Measurements from ENCODE around the gene EVA1A. TPM values are rescaled to one million over a fixed set of nuclear protein-coding genes. Genes with fewer than 3 reads are reported as not detected.

The EVA1A gene
- total and polyA plus RNA-seq, 2 experiments from 2014 or later = 126 to 145 TPM

DNA sequence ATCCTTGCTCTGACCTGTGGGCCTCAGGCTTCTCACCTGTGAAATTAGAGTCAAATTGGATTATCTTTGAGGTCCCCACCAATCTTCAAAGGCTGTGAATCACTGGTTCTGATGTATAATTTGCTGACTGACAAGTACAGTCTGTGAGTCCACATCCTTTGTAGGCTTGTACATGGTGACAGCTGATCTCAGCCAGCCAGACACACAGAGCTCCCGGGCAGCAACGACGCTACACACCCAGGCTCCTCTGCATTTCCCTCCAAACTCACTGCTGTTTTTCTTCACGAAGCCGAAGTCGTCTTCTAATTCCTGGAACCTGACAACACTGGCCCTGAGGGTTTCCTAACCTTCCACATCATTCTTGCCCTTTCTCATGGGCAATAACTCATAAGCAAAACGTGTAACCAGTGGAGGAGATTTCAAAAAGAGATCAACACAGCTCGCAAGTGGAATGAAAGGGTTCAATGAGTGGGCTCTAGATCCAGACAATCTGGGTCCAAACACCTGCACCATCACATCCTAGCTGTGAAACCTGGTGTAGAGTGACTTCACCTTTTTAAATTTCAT is 37.9 kb upstream of the EVA1A start:
- no peak for TF ChIP-seq EZH2 (IDR thresholded peaks at IDR 0.05; ENCODE audit: insufficient read depth, poor library complexity, severe bottlenecking)
- no peak overlapping the region for H3K4me2 ChIP-seq (ENCODE audit: unreplicated experiment)
- no peak overlapping the region for H3K9ac ChIP-seq
- no peak for DNase-seq
- peaks cover 56% of the 10 kb centered on the region for H3F3A ChIP-seq (ENCODE audit: insufficient read depth)
- no peaks in the 10 kb centered on the region for H3K79me2 ChIP-seq (ENCODE audit: insufficient read depth)
- H3K27me3 ChIP-seq (replicated peaks; ENCODE audit: insufficient read depth) = no peaks in the 10 kb centered on the region
- no peaks in the 10 kb centered on the region for H3K9me3 ChIP-seq (ENCODE audit: low read depth)
- no peaks in the 10 kb centered on the region for H3K9me2 ChIP-seq (ENCODE audit: insufficient read depth)
- H3K36me3 ChIP-seq (ENCODE audit: low read depth) = no peaks in the 10 kb centered on the region
- in situ Hi-C loops (cut with MboI) = no loop called here
- WGBS, 2 experiments (ENCODE audit: low coverage in 1 of 2, low lambda C conversion rate in 2 of 2, missing lambda C conversion rate in 2 of 2) = 94 to 97% methylated on average over 8 of the region's 8 CpGs
- no peak overlapping the region for H3K27ac ChIP-seq
- H4K20me1 ChIP-seq (ENCODE audit: insufficient read depth) = no peaks in the 10 kb centered on the region
- H3K4me1 ChIP-seq (ENCODE audit: insufficient read depth) = peaks cover 58% of the 10 kb centered on the region
- no peak overlapping the region for H2AFZ ChIP-seq
- no peak overlapping the region for H3K4me3 ChIP-seq

GRCh38 chr2:75597949-75598348 is 37.2 kb upstream of the EVA1A start:
- Histone ChIP-seq H3K4me1 (ENCODE audit: insufficient read depth) (peaks cover 54% of the 10 kb centered on the region), H3K9me3 (ENCODE audit: low read depth) (no peaks in the 10 kb centered on the region), H3K9ac (no peak overlapping the region), H2AFZ (no peak overlapping the region), H3K9me2 (ENCODE audit: insufficient read depth) (no peaks in the 10 kb centered on the region), H4K20me1 (ENCODE audit: insufficient read depth) (no peaks in the 10 kb centered on the region), H3K27me3 (replicated peaks; ENCODE audit: insufficient read depth) (no peaks in the 10 kb centered on the region), H3K27ac (no peak overlapping the region), H3K4me3 (no peak overlapping the region), H3K36me3 (ENCODE audit: low read depth) (no peaks in the 10 kb centered on the region), H3F3A (ENCODE audit: insufficient read depth) (peaks cover 56% of the 10 kb centered on the region), H3K79me2 (ENCODE audit: insufficient read depth) (no peaks in the 10 kb centered on the region), H3K4me2 (ENCODE audit: unreplicated experiment) (no peak overlapping the region)
- DNase-seq = no peak
- in situ Hi-C loops (cut with MboI) = no loop called here
- whole genome bisulfite sequencing, 2 experiments (ENCODE audit: low coverage in 1 of 2, low lambda C conversion rate in 2 of 2, missing lambda C conversion rate in 2 of 2) = 94% methylated on average over 19 to 20 of the region's 20 CpGs
- TF ChIP-seq EZH2 (IDR thresholded peaks at IDR 0.05; ENCODE audit: insufficient read depth, poor library complexity, severe bottlenecking) (no peak), EZH2phosphoT487 (IDR thresholded peaks at IDR 0.05; ENCODE audit: insufficient read depth, low read depth) (no peak)

DNA sequence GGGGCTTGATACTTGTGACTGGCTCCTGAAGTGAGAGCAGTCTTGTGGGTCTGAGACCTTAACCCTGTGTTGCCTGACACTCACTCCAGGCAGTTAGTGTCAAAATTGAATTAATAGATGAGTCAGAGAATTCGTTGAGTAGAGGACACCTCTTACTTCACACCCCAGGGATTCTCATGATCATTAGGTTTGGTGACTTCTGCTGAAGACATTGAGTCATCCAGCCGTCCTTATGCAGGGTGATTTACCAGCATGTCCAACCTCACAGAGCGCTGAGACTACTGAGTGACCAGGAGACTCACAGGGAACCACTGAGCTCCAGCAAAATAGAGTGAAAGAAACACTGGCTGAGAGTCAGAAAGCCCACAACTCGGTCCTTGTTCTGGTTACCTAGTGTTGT is 36.0 kb upstream of the EVA1A start:
- no peak overlapping the region for H2AFZ ChIP-seq
- H4K20me1 ChIP-seq (ENCODE audit: insufficient read depth) = no peaks in the 10 kb centered on the region
- peaks cover 54% of the 10 kb centered on the region for H3K4me1 ChIP-seq (ENCODE audit: insufficient read depth)
- H3K27ac ChIP-seq = peak overlapping the region; percentile 85
- peak overlapping the region; percentile 36 for H3K4me2 ChIP-seq (ENCODE audit: unreplicated experiment)
- H3K9me3 ChIP-seq (ENCODE audit: low read depth) = no peaks in the 10 kb centered on the region
- H3K36me3 ChIP-seq (ENCODE audit: low read depth) = no peaks in the 10 kb centered on the region
- peaks cover 55% of the 10 kb centered on the region for H3F3A ChIP-seq (ENCODE audit: insufficient read depth)
- DNase-seq = peak; percentile 79
- H3K9ac ChIP-seq = peak overlapping the region; percentile 48
- no peak overlapping the region; the same call in 1 of the 2 replicates for H3K4me3 ChIP-seq
- in situ Hi-C loops (cut with MboI) = no loop called here
- 34 to 35% methylated on average over 4 of the region's 4 CpGs for WGBS, 2 experiments (ENCODE audit: low coverage in 1 of 2, low lambda C conversion rate in 2 of 2, missing lambda C conversion rate in 2 of 2)
- H3K79me2 ChIP-seq (ENCODE audit: insufficient read depth) = no peaks in the 10 kb centered on the region
- TF ChIP-seq EZH2phosphoT487 (IDR thresholded peaks at IDR 0.05; ENCODE audit: insufficient read depth, low read depth) (no peak), EZH2 (IDR thresholded peaks at IDR 0.05; ENCODE audit: insufficient read depth, poor library complexity, severe bottlenecking) (no peak)
- H3K27me3 ChIP-seq (replicated peaks; ENCODE audit: insufficient read depth) = no peaks in the 10 kb centered on the region
- no peaks in the 10 kb centered on the region for H3K9me2 ChIP-seq (ENCODE audit: insufficient read depth)

GRCh38 chr2:75595541-75596395 is 35.0 kb upstream of the EVA1A start:
- peak; percentile 88 for DNase-seq
- no peaks in the 10 kb centered on the region for H3K27me3 ChIP-seq (replicated peaks; ENCODE audit: insufficient read depth)
- H3F3A ChIP-seq (ENCODE audit: insufficient read depth) = peaks cover 56% of the 10 kb centered on the region
- peak overlapping the region; percentile 48 for H3K9ac ChIP-seq
- no peak overlapping the region for H2AFZ ChIP-seq
- H4K20me1 ChIP-seq (ENCODE audit: insufficient read depth) = no peaks in the 10 kb centered on the region
- H3K4me1 ChIP-seq (ENCODE audit: insufficient read depth) = peaks cover 58% of the 10 kb centered on the region
- 0% methylated on average over 1 of the region's 1 CpG for WGBS, 2 experiments (ENCODE audit: low coverage in 1 of 2, low lambda C conversion rate in 2 of 2, missing lambda C conversion rate in 2 of 2)
- H3K9me3 ChIP-seq (ENCODE audit: low read depth) = no peaks in the 10 kb centered on the region
- H3K9me2 ChIP-seq (ENCODE audit: insufficient read depth) = no peaks in the 10 kb centered on the region
- peak overlapping the region; percentile 47 for H3K4me2 ChIP-seq (ENCODE audit: unreplicated experiment)
- in situ Hi-C loops (cut with MboI) = no loop called here
- H3K79me2 ChIP-seq (ENCODE audit: insufficient read depth) = no peaks in the 10 kb centered on the region
- peak overlapping the region; percentile 85 for H3K27ac ChIP-seq
- peak overlapping the region; percentile 18; the same call in 1 of the 2 replicates for H3K4me3 ChIP-seq
- no peak for TF ChIP-seq EZH2 (IDR thresholded peaks at IDR 0.05; ENCODE audit: insufficient read depth, poor library complexity, severe bottlenecking)
- no peak for TF ChIP-seq EZH2phosphoT487 (IDR thresholded peaks at IDR 0.05; ENCODE audit: insufficient read depth, low read depth)
- H3K36me3 ChIP-seq (ENCODE audit: low read depth) = no peaks in the 10 kb centered on the region

Measured in GM23248 (cell line).